ENCODE results near the gene PARVB.

The PARVB gene

GRCh38 chr22:44187652-44188230 lies 163.6 kb downstream of the PARVB start:
- DNase-seq = no peak

GRCh38 chr22:44188316-44188715 lies 164.2 kb downstream of the PARVB start:
- no peak for DNase-seq

DNA sequence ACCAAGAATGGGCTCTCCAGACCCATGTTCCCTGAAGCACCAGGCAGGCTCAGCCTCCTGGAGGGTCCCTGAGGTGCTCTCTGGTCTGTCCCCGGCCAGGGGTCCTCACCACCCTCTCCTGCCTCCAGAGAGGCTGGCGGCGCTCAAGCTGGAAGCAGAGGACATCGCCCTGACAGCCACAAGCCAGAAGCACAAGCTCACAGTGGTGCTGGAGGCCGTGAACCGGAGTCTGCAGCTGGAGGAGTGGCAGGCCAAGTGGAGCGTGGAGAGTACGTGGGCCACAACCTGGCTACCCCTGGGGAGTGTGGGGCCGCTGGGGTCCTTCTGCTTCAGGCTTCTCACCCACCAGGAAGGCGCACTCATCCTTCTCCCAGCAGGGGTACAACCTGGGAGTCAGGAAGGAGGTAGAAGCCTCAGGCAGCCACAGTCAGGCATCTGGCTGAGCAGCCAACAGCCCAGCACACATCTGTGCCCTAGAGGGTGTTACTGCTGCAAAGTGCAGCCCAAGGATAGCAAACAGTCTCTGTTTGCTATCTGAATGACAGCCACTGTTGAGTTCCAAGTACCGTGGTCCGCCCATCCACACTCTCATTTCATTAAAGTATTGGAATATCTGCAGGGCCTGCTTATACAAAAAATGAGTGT lies 165.0 kb downstream of the PARVB start:
- no peak for DNase-seq

DNA sequence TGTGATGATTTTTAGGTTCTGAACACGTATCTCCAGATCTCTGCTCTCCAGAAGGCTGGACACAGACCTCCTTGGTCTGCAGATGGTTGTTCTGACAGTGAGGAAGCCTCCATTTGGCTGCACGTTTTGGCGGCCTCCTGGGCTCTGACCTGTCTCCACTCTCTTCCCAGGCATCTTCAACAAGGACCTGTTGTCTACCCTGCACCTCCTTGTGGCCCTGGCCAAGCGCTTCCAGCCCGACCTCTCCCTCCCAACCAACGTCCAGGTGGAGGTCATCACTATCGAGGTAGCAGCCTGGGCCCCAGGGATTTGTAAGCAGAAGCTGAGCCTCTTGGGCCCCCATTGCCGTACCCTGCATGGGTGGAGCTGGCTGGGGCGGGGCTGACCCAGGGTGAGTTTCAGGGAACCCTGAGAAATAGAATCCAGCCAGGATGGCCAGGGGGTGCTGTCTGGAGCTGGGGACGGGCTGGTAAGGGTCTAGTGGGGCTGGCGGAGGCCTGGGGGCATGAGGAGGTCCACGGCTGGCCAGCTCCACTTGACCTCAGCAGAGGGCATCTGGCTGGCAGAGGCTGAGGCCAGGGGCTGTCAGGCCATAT lies 166.4 kb downstream of the PARVB start:
- no peak for DNase-seq

DNA sequence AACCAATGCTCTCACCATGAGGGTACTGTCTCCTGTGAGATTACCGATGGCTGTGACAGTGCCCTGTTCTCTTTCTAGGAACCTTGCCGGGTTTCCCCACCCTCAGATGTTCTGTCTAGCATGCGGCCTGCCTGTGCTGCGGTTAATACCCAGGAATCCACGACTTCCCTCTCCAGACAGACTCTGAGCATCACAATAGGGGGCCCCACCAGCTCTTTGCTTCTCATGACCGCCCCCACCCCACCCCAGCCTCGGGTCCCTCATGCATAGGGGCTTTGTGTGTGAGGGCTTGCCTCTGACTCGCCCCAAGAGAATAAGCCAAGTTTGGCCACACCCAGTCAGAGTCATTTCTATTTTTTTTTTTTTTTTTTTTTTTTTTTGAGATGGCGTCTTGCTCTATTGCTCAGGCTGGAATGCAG lies 166.9 kb downstream of the PARVB start:
- no peak for DNase-seq

- DNase-seq = no peak
These were observed 168.2 kb downstream of the PARVB start for GRCh38 chr22:44192098-44192815.

DNA sequence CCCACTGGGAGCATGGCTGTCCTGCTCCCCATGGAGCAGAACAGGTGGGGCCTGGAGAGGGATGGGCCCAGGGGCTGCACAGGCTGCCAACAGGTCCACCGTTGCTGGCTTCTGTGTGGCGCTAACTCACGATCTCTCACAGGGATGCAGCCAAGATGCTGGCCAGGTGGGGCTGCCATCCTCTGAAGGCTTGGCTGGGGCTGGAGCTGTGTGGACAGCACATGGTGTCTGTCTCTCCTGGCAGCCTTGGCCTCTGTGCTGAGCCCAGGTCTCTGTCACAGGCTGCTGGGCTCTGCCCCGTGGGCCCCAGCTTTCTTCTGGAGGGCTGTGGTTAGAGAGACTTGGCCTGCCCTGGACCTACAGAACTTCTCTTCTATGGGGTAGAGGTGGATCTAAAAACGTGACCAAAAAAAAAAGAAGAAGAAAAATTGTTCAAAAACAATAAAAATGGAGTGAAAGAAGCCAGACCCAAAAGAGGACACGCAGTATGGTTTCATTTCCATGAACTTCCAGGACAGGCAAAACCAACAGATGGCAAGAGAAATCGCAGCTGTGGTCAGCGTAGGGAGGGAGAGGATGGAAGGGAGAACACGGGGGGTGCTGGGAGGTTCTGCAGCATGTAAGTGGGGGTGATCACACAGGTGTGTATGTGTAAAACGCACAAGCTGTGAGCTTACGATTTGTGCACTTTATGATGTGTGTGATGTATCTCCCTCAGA lies 168.9 kb downstream of the PARVB start:
- DNase-seq = no peak

GRCh38 chr22:44193535-44193891 lies 169.4 kb downstream of the PARVB start:
- no peak for DNase-seq

- DNase-seq = no peak
These were observed 170.5 kb downstream of the PARVB start for GRCh38 chr22:44194569-44194968.

- no peak for DNase-seq
These were observed 171.2 kb downstream of the PARVB start for GRCh38 chr22:44195189-44195871.

DNA sequence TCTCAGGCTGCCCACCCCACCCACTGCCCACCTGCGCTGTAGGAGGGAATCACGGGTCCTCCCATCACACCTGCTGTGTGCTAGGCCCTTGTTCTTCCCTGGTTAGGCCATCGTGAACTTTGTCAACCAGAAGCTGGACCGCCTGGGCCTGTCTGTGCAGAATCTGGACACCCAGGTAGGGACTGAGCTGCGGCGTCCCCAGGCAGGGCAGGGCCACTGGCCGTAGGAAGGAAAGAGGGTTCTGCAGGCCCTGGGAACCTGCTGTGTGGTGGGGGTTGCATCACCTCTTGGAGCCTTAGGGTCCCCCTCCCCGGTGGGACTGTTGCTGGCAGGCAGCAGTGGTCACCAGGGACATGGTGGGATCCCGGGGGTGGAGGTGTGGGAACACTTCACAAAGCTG lies 172.1 kb downstream of the PARVB start:
- DNase-seq = no peak

DNA sequence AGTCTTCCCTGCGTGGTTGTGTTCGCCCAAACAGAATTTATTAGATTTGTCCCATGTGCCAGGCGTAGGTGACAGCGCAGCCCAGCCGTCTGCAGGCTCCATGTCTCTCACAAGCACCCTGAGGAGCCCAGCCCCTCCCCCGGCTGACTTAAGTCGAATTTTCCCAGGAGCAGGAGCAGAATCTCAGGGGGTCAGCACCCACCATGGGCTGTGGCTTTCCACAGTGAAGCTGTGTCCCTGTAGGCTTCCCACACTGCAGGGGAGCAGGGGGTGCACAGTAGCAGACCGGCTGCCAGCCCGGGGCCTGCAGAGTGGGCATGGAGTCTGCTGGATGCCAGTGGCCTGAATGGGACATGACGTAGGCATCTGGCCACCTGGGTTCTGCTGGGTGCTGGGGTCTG lies 172.6 kb downstream of the PARVB start:
- DNase-seq = no peak

DNA sequence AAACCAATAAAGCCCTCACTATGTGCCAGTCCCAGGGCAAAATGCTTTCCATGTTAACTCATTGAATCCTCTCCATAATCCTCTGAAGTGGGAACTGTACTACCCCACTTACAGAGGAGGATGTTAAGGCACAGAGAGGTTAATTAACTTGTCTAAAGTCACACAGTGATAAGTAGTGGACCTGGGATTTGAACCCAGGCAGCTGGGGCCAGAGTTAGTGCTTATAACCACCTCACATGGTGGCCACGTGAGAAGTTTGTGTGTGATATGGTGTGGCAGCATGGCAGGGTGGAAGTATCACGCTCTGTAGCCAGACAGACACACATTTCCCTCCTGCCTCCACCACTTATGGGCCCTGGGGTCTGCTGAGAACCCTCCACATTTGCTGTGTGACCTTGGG lies 173.2 kb downstream of the PARVB start:
- DNase-seq = no peak

- no peak for DNase-seq
These were observed 175.1 kb downstream of the PARVB start for GRCh38 chr22:44199164-44199563.

DNA sequence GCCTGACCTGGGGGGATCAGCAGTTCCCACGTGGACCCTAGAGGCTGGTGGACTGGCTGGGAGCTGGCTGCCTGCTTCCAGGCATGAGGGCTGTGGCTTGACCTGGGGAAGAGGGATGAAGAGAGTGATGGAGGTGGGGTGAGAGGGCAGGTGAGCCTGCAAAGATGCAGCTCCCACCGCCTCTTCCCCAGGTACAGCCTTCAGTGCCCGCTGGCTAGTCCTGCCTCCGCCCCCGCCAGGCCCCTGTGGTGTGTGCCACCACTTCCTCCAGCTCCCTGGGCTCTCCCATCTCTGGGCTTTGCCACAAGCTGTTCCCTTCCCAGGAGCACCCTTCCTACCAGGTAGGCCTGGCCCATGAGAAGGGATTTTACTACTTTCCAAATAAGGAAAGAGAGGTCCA lies 175.8 kb downstream of the PARVB start:
- peak; percentile 22 for DNase-seq

GRCh38 chr22:44200451-44200850 lies 176.3 kb downstream of the PARVB start:
- DNase-seq = no peak

GRCh38 chr22:44200855-44201550 lies 176.9 kb downstream of the PARVB start:
- DNase-seq = peak; percentile 44

GRCh38 chr22:44201665-44202064 lies 177.6 kb downstream of the PARVB start:
- DNase-seq = no peak

- DNase-seq = no peak
These were observed 178.2 kb downstream of the PARVB start for GRCh38 chr22:44202261-44202789.

DNA sequence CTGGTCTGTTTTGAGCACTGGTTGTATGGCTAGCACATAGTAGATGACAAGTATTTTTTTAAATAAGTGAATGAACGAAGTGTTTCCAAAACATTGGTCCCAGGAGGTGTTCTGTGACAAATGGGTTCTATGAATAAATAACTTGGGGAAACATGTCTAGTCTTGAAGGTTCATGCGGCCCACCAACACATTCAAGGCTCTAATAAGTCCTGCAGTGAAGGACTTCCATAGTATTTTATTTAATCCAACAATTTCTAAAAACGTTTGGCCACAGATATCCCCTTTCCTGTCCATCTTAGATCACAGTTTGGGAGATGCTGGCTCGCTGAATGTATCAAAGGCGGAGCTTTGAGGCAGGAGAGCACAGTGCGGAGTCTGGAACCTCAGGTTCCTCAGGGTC lies 179.1 kb downstream of the PARVB start:
- DNase-seq = no peak

- DNase-seq = peak; percentile 30
These were observed 180.8 kb downstream of the PARVB start for GRCh38 chr22:44204739-44205515.
